ENCODE data around the gene CCDC148. TPM values are rescaled to one million over a fixed set of nuclear protein-coding genes. Genes with fewer than 3 reads are reported as not detected.

Gene CCDC148
- total RNA-seq, 2 experiments from 2014 or later = 0.29 TPM; not detected in 1

DNA sequence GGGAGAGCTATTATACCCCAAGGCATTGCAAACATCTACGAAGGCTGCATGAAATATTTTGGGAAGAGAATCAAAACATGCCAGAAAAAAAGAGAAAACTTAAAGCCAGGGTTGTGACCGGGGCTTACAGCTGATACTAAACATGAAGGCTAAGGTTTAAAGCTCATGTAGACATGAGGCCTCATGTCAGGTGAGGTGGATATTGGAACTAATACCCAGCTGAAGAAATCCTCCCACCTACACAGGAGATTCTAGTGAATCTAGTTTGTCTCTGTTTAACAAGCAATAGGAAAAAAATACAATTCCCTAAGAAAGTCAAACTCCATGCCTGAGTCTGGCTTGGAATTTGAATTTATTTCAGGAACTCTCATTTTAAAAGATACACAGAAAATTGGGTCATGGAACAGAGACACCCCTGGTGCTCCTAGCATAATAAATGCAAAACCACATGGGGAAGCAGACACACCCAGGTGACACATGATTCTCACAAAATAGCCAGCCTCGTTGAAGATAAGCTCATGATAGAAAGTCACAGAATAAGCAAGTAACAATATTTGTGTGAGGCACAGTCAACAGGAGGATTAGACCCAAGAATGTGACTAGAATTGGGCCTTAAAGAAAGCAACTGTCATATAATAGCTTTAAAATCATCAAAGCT is 312.7 kb downstream of the CCDC148 start:
- Mint-ChIP-seq H3K9me3 (no peaks in the 10 kb centered on the region), H3K36me3 (no peaks in the 10 kb centered on the region), H3K27me3 (peaks cover 12% of the 10 kb centered on the region), H3K27ac (no peak overlapping the region), H3K4me3 (no peak overlapping the region), H3K4me1 (ENCODE audit: low read depth) (no peaks in the 10 kb centered on the region)
- ChIA-PET CTCF (no interaction called here), POLR2A (no interaction called here)
- DNase-seq = no peak
- intact Hi-C loops (cut with micrococcal nuclease) = no loop called here

GRCh38 chr2:158142568-158143332 is 313.8 kb downstream of the CCDC148 start:
- intact Hi-C loops (cut with micrococcal nuclease) = no loop called here
- Mint-ChIP-seq H3K4me3 (no peak overlapping the region), H3K27ac (no peak overlapping the region), H3K27me3 (peaks cover 10% of the 10 kb centered on the region), H3K9me3 (no peaks in the 10 kb centered on the region), H3K36me3 (no peaks in the 10 kb centered on the region), H3K4me1 (ENCODE audit: low read depth) (no peaks in the 10 kb centered on the region)
- POLR2A ChIA-PET = no interaction called here
- no peak for DNase-seq
- CTCF ChIA-PET = no interaction called here

DNA sequence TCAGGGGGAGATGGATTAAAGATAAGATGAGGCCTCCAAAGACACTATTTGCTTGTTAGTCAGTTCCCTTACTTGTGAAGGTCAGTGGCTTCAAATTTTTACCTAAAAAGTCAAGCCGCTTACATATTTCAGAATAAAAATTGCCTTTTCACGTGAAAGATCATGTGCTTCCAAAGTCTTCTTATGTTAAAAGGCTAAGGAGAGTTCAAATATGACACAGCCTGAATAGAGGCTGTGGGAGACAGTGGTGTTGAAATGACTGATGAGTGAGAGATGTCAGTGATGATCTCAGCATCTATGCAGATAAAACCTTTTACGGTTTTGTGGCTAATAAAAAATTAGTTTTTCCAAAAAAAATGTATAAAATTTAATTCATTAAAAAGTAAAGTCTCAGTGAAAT is 314.4 kb downstream of the CCDC148 start:
- POLR2A ChIA-PET = no interaction called here
- Mint-ChIP-seq H3K4me3 (no peak overlapping the region), H3K9me3 (no peaks in the 10 kb centered on the region), H3K27me3 (peaks cover 10% of the 10 kb centered on the region), H3K27ac (no peak overlapping the region), H3K4me1 (ENCODE audit: low read depth) (no peaks in the 10 kb centered on the region), H3K36me3 (no peaks in the 10 kb centered on the region)
- intact Hi-C loops (cut with micrococcal nuclease) = no loop called here
- DNase-seq = no peak
- CTCF ChIA-PET = no interaction called here

DNA sequence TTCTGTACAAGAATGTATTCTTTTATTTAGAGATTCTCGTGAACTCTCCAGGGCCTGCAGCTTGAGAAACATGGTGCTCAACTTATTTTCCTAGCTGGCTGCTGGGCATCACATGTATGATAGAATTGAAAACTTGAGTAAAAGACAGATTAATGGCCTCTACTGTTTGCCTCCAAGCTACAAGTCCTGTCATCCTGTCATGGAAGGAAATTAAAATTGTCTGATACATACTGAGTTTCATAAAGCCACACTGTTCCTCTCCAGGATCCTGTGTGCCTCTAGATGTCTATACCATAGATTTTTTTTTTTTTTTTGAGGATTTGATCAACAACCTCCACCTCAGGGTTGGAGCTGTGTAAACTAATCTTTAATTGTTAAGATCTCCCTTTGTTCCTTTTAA is 316.4 kb downstream of the CCDC148 start:
- no peak for DNase-seq
- POLR2A ChIA-PET = no interaction called here
- Mint-ChIP-seq H3K4me1 (ENCODE audit: low read depth) (no peaks in the 10 kb centered on the region), H3K36me3 (no peaks in the 10 kb centered on the region), H3K9me3 (no peaks in the 10 kb centered on the region), H3K4me3 (no peak overlapping the region), H3K27me3 (peaks cover 7% of the 10 kb centered on the region), H3K27ac (no peak overlapping the region)
- intact Hi-C loops (cut with micrococcal nuclease) = no loop called here
- CTCF ChIA-PET = no interaction called here

DNA sequence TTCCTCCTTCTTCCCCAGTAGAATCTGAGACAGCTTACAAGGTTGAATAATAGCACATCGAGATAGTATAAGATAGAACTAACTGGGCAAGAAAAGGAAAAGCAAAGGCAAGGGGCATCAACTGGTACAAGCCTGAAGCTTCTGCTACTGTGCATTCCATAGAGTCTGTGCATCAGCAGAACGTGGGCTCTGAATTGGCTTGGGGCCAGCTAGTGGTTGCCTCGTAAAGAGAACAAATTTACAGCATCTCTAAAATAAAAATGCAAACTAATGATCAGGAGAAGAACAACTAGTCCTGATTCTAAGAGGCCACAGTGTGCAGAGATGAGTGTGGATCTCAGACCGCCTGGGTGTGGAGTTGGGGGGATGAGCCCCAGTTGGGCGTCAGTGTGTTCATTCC is 318.3 kb downstream of the CCDC148 start:
- H3K27me3 Mint-ChIP-seq = peaks cover 6% of the 10 kb centered on the region
- no peak for DNase-seq
- intact Hi-C loops (cut with micrococcal nuclease) = no loop called here
- H3K9me3 Mint-ChIP-seq = no peaks in the 10 kb centered on the region
- H3K27ac Mint-ChIP-seq = no peak overlapping the region
- ChIA-PET POLR2A (no interaction called here), CTCF (no interaction called here)
- no peaks in the 10 kb centered on the region for H3K4me1 Mint-ChIP-seq (ENCODE audit: low read depth)
- no peaks in the 10 kb centered on the region for H3K36me3 Mint-ChIP-seq
- H3K4me3 Mint-ChIP-seq = no peak overlapping the region

DNA sequence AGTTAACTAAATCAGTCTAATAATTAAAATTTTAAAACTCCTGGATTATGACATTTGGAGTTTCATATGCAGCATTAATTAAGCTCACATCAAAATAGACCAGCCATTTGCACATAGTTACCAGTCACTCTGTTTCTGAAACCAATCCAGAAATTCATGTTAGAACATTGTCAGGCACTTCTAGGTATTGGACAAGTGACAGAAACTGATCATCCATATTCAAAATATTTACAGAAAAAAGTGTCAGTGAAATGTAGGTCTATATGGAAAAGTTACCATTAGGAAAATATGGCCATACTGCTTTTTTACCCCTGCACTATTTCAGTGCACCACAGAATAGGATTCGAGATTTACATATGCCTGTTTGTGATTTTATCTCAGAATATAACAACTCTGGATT is 321.5 kb downstream of the CCDC148 start:
- Mint-ChIP-seq H3K4me3 (no peak overlapping the region), H3K9me3 (no peaks in the 10 kb centered on the region), H3K27me3 (peaks cover 10% of the 10 kb centered on the region), H3K27ac (no peak overlapping the region), H3K36me3 (no peaks in the 10 kb centered on the region), H3K4me1 (ENCODE audit: low read depth) (no peaks in the 10 kb centered on the region)
- intact Hi-C loops (cut with micrococcal nuclease) = no loop called here
- DNase-seq = no peak
- POLR2A ChIA-PET = no interaction called here
- CTCF ChIA-PET = no interaction called here

GRCh38 chr2:158134655-158135054 is 321.9 kb downstream of the CCDC148 start:
- Mint-ChIP-seq H3K9me3 (no peaks in the 10 kb centered on the region), H3K4me3 (no peak overlapping the region), H3K27me3 (peaks cover 8% of the 10 kb centered on the region), H3K36me3 (no peaks in the 10 kb centered on the region), H3K27ac (no peak overlapping the region), H3K4me1 (ENCODE audit: low read depth) (no peaks in the 10 kb centered on the region)
- DNase-seq = no peak
- ChIA-PET POLR2A (no interaction called here), CTCF (no interaction called here)
- intact Hi-C loops (cut with micrococcal nuclease) = no loop called here

DNA sequence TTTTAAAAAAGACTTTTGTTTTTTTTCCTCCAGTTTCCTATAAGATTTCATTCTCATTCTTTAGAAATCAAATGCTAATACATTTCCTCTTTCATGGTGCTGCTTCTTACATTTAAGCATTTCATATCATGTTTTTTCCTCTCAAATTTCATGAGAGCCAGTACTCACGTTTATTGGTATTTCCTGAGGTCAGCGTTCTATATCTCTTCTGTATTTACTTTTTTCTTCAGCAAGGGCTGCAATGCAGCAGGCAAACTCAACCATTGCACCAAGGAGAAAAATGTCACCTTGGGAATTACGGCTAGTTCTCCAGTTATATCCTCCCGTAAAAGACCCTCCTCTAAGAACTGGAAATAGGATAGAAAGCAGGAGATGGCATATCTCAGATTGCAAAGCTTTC is 322.5 kb downstream of the CCDC148 start:
- POLR2A ChIA-PET = no interaction called here

DNA sequence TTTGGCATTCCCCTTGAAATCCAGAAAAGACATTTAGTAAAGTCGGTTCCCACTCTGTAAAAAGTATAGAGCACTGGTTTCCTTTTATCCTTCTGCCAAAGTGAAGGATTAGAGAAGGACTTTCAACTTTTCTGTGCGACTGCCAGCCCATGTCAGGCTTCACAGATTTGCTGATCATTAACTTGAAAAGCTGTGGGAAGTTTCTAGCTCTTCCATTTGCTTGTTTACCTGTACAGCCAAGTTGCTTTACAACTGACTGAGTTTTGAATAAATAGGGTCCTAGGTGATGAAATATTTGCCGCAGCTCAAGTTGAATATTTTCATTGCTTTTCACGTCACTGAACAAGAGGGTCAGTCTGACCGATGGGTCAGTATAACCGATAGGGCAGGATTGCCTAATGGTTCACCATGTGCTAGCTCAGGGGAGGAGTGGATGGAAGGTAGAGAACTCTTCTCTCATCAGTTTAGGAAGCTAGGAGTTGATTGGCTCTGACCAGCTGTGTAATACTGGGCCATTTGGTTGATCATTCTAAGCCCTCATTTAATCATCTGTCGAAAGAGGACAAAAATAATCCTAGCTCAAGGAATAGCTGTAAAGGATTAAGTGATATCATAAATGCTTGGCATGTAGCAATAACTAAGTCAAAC is 324.5 kb downstream of the CCDC148 start:
- Mint-ChIP-seq H3K4me1 (ENCODE audit: low read depth) (no peaks in the 10 kb centered on the region), H3K4me3 (no peak overlapping the region), H3K27ac (no peak overlapping the region), H3K9me3 (no peaks in the 10 kb centered on the region), H3K27me3 (peaks cover 7% of the 10 kb centered on the region), H3K36me3 (no peaks in the 10 kb centered on the region)
- ChIA-PET CTCF (no interaction called here), POLR2A (no interaction called here)
- DNase-seq = no peak
- intact Hi-C loops (cut with micrococcal nuclease) = no loop called here

More for the DNA sequence above, 322.5 kb downstream of the CCDC148 start:
- Mint-ChIP-seq H3K27ac (no peak overlapping the region), H3K9me3 (no peaks in the 10 kb centered on the region), H3K36me3 (no peaks in the 10 kb centered on the region), H3K27me3 (peaks cover 7% of the 10 kb centered on the region), H3K4me1 (ENCODE audit: low read depth) (no peaks in the 10 kb centered on the region), H3K4me3 (no peak overlapping the region)
- intact Hi-C loops (cut with micrococcal nuclease) = no loop called here
- CTCF ChIA-PET = no interaction called here
- no peak for DNase-seq

DNA sequence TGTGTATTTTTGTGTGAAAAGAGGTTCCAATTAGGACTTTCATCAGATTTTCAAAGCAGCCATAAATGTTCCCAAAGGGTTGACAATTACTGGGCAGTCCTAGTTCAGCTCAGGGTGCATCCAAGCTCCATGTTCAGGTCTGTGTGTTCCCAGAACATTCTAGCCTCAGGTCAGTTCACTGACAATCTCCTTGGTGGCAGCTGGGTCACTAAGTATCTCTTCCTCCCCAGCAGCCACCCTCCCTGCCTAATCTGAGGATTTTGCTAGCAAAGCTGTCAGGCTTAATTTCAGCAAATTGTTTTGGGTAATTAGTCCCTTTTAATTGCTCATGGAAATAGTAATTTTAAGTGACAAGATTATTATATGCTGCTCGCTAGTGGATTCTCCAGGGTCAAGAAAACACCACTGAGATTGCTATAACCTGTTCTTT is 325.1 kb downstream of the CCDC148 start:
- no peak for DNase-seq
- Mint-ChIP-seq H3K4me3 (no peak overlapping the region), H3K9me3 (no peaks in the 10 kb centered on the region), H3K27ac (no peak overlapping the region), H3K4me1 (ENCODE audit: low read depth) (no peaks in the 10 kb centered on the region), H3K27me3 (peaks cover 7% of the 10 kb centered on the region), H3K36me3 (no peaks in the 10 kb centered on the region)
- CTCF ChIA-PET = no interaction called here
- intact Hi-C loops (cut with micrococcal nuclease) = no loop called here
- POLR2A ChIA-PET = no interaction called here

- Mint-ChIP-seq H3K9me3 (no peaks in the 10 kb centered on the region), H3K27me3 (peaks cover 10% of the 10 kb centered on the region), H3K36me3 (no peaks in the 10 kb centered on the region), H3K4me3 (no peak overlapping the region), H3K4me1 (ENCODE audit: low read depth) (no peaks in the 10 kb centered on the region), H3K27ac (no peak overlapping the region)
- DNase-seq = no peak
- ChIA-PET POLR2A (no interaction called here), CTCF (no interaction called here)
- intact Hi-C loops (cut with micrococcal nuclease) = no loop called here
These were observed 325.6 kb downstream of the CCDC148 start for GRCh38 chr2:158130832-158131473.

- peaks cover 10% of the 10 kb centered on the region for H3K27me3 Mint-ChIP-seq
- CTCF ChIA-PET = no interaction called here
- H3K36me3 Mint-ChIP-seq = no peaks in the 10 kb centered on the region
- H3K4me1 Mint-ChIP-seq (ENCODE audit: low read depth) = no peaks in the 10 kb centered on the region
- H3K4me3 Mint-ChIP-seq = no peak overlapping the region
- no peaks in the 10 kb centered on the region for H3K9me3 Mint-ChIP-seq
- POLR2A ChIA-PET = no interaction called here
- intact Hi-C loops (cut with micrococcal nuclease) = no loop called here
- no peak for DNase-seq
- H3K27ac Mint-ChIP-seq = no peak overlapping the region
These were observed 327.5 kb downstream of the CCDC148 start for GRCh38 chr2:158129037-158129436.
